Small intestine (tissue), 7 donors: Measurements from ENCODE around the gene BACH2. TPM values are rescaled to one million over a fixed set of nuclear protein-coding genes. Genes with fewer than 3 reads are reported as not detected.
"Not testable (repeated sequence)": the region's sequence is repeated elsewhere in the genome, so short reads cannot be mapped to it uniquely, and the experiment has no call there.

ENCODE experiments used
- DNase-seq, 2 donors: peaks; one replicate each; pipeline versions ENCODE4 v3.0.0 to v3.0.0-alpha.2; 2013
- FAIRE-seq: peaks from 2 replicates; lab custom pipeline; 2012; peaks lifted over from hg19 to GRCh38; lab: Jason Lieb, UNC
- H3K27ac ChIP-seq, 3 donors: one replicate each; pipeline ENCODE4 v1.5.1; 2013; ENCODE audit warnings: low read length in 2 of 3, mild to moderate bottlenecking in 2 of 3, control low read depth in 1 of 3, inconsistent platforms in 1 of 3, low read depth in 1 of 3, moderate library complexity in 1 of 3
- H3K27me3 ChIP-seq, 3 donors: one replicate each; pipeline ENCODE4 v1.6.1; 2013; ENCODE audit warnings: low read length in 3 of 3, inconsistent platforms in 1 of 3; ENCODE audit not compliant: control insufficient read depth in 3 of 3, insufficient read depth in 3 of 3
- H3K36me3 ChIP-seq, 3 donors: one replicate each; pipeline ENCODE4 v1.6.1; 2013; ENCODE audit warnings: low read length in 3 of 3, inconsistent platforms in 1 of 3, low read depth in 1 of 3, mild to moderate bottlenecking in 1 of 3, moderate library complexity in 1 of 3; ENCODE audit not compliant: control insufficient read depth in 3 of 3, insufficient read depth in 2 of 3
- H3K4me1 ChIP-seq, 3 donors: one replicate each; pipeline ENCODE4 v1.6.1; 2013; ENCODE audit warnings: low read length in 2 of 3, inconsistent platforms in 1 of 3, low read depth in 1 of 3, mild to moderate bottlenecking in 1 of 3, moderate library complexity in 1 of 3; ENCODE audit not compliant: control insufficient read depth in 3 of 3, insufficient read depth in 2 of 3
- H3K4me3 ChIP-seq, 3 donors: one replicate each; pipeline ENCODE4 v1.5.1; 2013; ENCODE audit warnings: low read length in 3 of 3, control low read depth in 1 of 3, inconsistent platforms in 1 of 3, low read depth in 1 of 3, mild to moderate bottlenecking in 1 of 3, moderate library complexity in 1 of 3
- H3K9me3 ChIP-seq, 2 donors: one replicate each; pipeline ENCODE4 v1.6.1; 2013; ENCODE audit warnings: low read depth in 1 of 2, low read length in 1 of 2; ENCODE audit not compliant: control insufficient read depth in 2 of 2, insufficient read depth in 1 of 2
- WGBS, 3 donors: extraction: QIAGEN DNeasy Blood & Tissue Kit; methylation state at CpG; one replicate each; pipeline ENCODE4 v1.1.7; 2013; 5-methylcytosine and 5-hydroxymethylcytosine counted together
- polyA plus RNA-seq, 4 donors: library from polyadenylated mRNA; stranded (reverse) in 3 of 4; unstranded in 1 of 4; fragments of 200-250 nt in 3 of 4; fragments of 120-200 nt in 1 of 4; gene quantifications; one replicate each; pipeline versions ENCODE4 v1.2.1 to v1.2.3, GENCODE V29; 2013
- donor health status: healthy with polysubstance abuse.
- donor health status: control.
- donor health status: control.
- donor health status: Bipolar disorder and iron deficiency.
- donor health status: healthy.

The BACH2 gene
- polyA plus RNA-seq, 4 donors, result under 0.01 to 1.4 (median 0.67) TPM; not detected in 1

DNA sequence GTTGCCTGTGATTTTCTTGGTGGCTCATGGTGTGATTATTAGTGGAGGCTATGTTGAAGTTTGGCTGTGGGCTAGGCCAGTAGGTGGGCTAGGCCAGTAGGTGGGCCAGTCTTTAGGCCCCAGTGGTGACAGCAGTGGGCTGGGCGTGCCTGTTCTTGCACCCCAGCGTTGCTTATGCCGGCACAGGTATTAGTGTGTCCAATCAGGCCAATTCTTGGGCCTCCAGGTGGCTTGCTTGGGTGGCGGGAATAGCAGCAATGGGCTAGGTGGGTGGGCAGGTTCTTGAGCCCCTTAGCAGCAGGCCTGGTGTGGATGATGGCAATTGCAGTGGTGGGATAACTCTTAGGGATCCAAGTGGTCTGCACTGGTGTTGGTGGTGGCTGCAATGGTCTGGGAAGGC is 379.4 kb downstream of the BACH2 start:
- 89 to 96% (median 95%) methylated on average over 4 of the region's 4 CpGs for WGBS, 3 donors
- FAIRE-seq, result no peak

DNA sequence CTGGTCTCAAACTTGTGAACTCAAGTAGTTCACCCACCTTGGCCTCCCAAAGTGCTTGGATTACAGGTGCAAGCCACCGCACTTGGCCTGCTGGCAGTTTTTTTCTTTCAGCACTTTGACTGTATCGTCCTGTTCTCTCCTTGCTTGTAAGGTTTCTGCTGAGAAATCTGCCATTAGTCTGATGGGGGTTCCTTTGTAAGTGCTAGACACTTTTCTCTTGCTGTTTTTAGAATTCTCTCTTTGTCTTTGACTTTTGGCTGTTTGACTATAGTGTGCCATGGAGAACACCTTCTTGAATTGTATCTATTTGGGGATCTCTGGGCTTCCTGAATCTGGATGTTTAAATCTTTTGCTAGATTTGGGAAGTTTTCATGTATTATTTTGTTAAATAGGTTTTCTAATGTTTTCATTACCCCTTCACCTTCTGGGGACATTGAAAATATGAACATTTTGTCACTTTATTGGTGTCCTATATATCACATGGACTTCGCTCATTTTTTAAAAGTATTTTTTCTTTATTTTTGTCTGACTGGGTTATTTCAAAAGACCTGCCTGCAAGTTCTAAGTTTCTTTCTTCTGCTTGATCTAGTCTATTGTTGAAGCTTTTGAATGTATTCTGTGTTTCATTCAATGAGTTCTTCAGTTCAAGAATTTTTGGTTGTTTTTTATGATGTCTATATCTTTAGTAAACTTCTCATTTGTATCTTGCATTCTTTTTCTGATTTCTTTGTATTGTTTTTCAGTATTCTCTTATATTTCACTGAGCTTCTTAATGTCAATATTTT is 380.3 kb downstream of the BACH2 start:
- no peak for FAIRE-seq
- 80 to 95% (median 91%) methylated on average over 3 of the region's 3 CpGs for WGBS, 3 donors
- Histone ChIP-seq H3K9me3 (peaks cover 0 to 12% of the 10 kb centered on the region in 2 donors), H3K27ac (no peak overlapping the region), H3K36me3 (no peaks in the 10 kb centered on the region), H3K4me1 (no peaks in the 10 kb centered on the region), H3K4me3 (no peak overlapping the region), H3K27me3 (no peaks in the 10 kb centered on the region)
- DNase-seq, result no peak

More for the DNA sequence above, 379.4 kb downstream of the BACH2 start:
- Histone ChIP-seq H3K36me3 (no peaks in the 10 kb centered on the region), H3K4me1 (no peaks in the 10 kb centered on the region), H3K27me3 (no peaks in the 10 kb centered on the region), H3K9me3 (peaks cover 0 to 12% of the 10 kb centered on the region in 2 donors), H3K27ac (no peak overlapping the region), H3K4me3 (no peak overlapping the region)
- DNase-seq, result no peak

GRCh38 chr6:89910902-89911240 is 385.8 kb downstream of the BACH2 start:
- DNase-seq, result no peak

DNA sequence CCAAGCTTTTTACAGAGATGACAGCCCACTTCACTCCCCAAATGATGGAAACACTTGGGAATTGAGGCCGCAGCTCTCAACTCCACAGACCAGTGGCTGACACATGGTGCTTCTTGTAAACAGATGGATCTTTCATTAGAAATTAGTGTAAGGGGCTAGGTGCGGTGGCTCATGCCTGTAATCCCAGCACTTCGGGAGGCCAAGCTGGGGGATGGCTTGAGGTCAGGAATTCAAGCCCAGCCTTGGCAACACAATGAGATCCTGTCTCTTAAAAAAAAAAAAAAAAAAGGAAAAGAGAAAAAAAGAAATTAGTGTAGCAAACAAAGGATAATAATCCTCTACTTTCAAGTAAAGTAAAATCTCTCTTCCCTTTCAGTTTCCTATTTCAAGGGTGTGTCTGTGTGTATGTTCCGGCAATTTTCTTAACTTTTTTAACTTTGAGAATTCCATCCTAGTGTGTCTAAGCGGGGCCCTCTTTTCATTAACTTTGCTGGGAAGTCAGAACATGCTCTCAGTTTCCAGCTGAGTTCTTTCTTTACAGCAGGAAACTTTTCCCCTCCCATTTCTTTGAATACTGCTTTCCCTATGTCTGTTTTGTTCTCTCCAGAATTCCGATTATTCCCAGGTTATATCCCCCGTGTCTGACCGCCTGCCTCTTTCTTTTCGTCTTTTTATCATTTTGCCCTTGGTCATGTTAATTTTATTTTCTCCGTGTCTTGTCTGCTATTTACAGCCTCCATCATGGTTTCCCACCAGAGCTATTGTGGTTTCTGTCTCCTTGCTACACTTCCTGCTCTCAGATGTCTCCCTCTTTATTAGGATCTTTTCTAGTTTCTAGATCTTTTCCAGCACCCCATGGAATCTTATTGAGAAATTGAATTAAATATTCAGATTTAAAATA is 386.4 kb downstream of the BACH2 start:
- not testable (repeated sequence) for FAIRE-seq, H3K27ac ChIP-seq, H3K27me3 ChIP-seq, H3K4me1 ChIP-seq, H3K9me3 ChIP-seq, H3K4me3 ChIP-seq, DNase-seq, H3K36me3 ChIP-seq
- WGBS, 3 donors, result 62 to 85% (median 73%) methylated on average over 10 of the region's 10 CpGs

More at GRCh38 chr6:89910902-89911240, 385.8 kb downstream of the BACH2 start:
- no peaks in the 10 kb centered on the region for H3K4me1 ChIP-seq
- FAIRE-seq, result no peak
- peaks cover 0 to 2% of the 10 kb centered on the region in 2 donors for H3K9me3 ChIP-seq
- H3K36me3 ChIP-seq, result no peaks in the 10 kb centered on the region
- 39 to 73% (median 60%) methylated on average over 1 of the region's 1 CpG for WGBS, 3 donors
- H3K27me3 ChIP-seq, result no peaks in the 10 kb centered on the region
- no peak overlapping the region for H3K27ac ChIP-seq
- no peak overlapping the region for H3K4me3 ChIP-seq

- Histone ChIP-seq H3K4me1 (no peaks in the 10 kb centered on the region), H3K27ac (no peak overlapping the region), H3K27me3 (peaks cover 0 to 4% (median 2%) of the 10 kb centered on the region in 3 donors), H3K4me3 (no peak overlapping the region), H3K9me3 (no peaks in the 10 kb centered on the region), H3K36me3 (no peaks in the 10 kb centered on the region)
- FAIRE-seq (no peak), DNase-seq (peak; percentile 4 to 54)
- 40 to 51% (median 47%) methylated on average over 8 of the region's 8 CpGs for WGBS, 3 donors
Measured at GRCh38 chr6:89895276-89895874, 401.3 kb downstream of the BACH2 start.

- DNase-seq (no peak), FAIRE-seq (no peak)
- Histone ChIP-seq H3K9me3 (no peaks in the 10 kb centered on the region), H3K27me3 (peaks cover 0 to 5% (median 2%) of the 10 kb centered on the region in 3 donors), H3K27ac (no peak within 1 kb of the TSS), H3K4me1 (no peaks in the 10 kb centered on the region), H3K36me3 (no peaks in the 10 kb centered on the region), H3K4me3 (no peak within 1 kb of the TSS)
- 93 to 100% (median 93%) methylated on average over 1 of the region's 1 CpG for WGBS, 3 donors
Measured at GRCh38 chr6:89894169-89894568, 402.5 kb downstream of the BACH2 start, which contains the start of gene GJA10. Gene GJA10, plus strand, starts transcription at chr6:89894469. Its CDS starts 0 bp downstream, at chr6:89894469.

DNA sequence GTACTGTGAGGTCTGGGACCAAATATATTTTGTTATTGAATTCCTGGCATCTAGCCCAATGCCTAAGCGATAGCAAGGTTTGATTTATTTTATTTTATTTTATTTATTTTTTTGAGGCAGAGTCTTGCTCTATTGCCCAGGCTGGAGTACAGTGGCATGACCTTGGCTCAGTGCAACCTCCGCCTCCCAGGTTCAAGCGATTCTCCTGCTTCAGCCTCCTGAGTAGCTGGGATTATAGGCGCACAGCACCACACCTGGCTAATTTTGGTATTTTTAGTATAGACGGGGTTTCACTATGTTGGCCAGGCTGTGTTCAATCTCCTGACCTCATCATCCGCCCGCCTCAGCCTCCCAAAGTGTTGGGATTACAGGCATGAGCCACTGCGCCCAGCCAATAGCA is 404.1 kb downstream of the BACH2 start:
- not testable (repeated sequence) for FAIRE-seq, H3K36me3 ChIP-seq
- WGBS, 3 donors, result 75 to 90% (median 77%) methylated on average over 8 of the region's 8 CpGs

More for the DNA sequence above, 404.1 kb downstream of the BACH2 start:
- H3K27me3 ChIP-seq, result peaks cover 0 to 21% (median 4%) of the 10 kb centered on the region in 3 donors
- H3K27ac ChIP-seq, H3K4me1 ChIP-seq, H3K9me3 ChIP-seq, H3K4me3 ChIP-seq, DNase-seq: not testable (repeated sequence)
